HUES6 (cell line): ENCODE results near the gene DYNLRB1.

ENCODE experiments used
- H3K27ac ChIP-seq: 2 replicates; pipeline ENCODE4 v1.7.0; 2013; ENCODE audit warnings: low read depth, mild to moderate bottlenecking, low read length, inconsistent platforms
- H3K27me3 ChIP-seq: 2 replicates; pipeline ENCODE4 v1.6.1; 2013; ENCODE audit warnings: low read length; ENCODE audit not compliant: control insufficient read depth, insufficient read depth
- H3K36me3 ChIP-seq: 2 replicates; pipeline ENCODE4 v1.6.1; 2013; ENCODE audit warnings: low read length; ENCODE audit not compliant: control insufficient read depth, insufficient read depth
- H3K4me1 ChIP-seq: 2 replicates; pipeline ENCODE4 v1.6.1; 2013; ENCODE audit warnings: low read length; ENCODE audit not compliant: control insufficient read depth, insufficient read depth
- H3K4me3 ChIP-seq: 2 replicates; pipeline ENCODE4 v1.5.1; 2013; ENCODE audit warnings: low read depth, low read length
- H3K9ac ChIP-seq: one replicate; pipeline ENCODE4 v1.6.1; 2013; ENCODE audit warnings: mild to moderate bottlenecking, low read length
- H3K9me3 ChIP-seq: 2 replicates; pipeline ENCODE4 v1.6.1; 2013; ENCODE audit warnings: low read depth, low read length; ENCODE audit not compliant: control insufficient read depth, insufficient read depth

Gene DYNLRB1

DNA sequence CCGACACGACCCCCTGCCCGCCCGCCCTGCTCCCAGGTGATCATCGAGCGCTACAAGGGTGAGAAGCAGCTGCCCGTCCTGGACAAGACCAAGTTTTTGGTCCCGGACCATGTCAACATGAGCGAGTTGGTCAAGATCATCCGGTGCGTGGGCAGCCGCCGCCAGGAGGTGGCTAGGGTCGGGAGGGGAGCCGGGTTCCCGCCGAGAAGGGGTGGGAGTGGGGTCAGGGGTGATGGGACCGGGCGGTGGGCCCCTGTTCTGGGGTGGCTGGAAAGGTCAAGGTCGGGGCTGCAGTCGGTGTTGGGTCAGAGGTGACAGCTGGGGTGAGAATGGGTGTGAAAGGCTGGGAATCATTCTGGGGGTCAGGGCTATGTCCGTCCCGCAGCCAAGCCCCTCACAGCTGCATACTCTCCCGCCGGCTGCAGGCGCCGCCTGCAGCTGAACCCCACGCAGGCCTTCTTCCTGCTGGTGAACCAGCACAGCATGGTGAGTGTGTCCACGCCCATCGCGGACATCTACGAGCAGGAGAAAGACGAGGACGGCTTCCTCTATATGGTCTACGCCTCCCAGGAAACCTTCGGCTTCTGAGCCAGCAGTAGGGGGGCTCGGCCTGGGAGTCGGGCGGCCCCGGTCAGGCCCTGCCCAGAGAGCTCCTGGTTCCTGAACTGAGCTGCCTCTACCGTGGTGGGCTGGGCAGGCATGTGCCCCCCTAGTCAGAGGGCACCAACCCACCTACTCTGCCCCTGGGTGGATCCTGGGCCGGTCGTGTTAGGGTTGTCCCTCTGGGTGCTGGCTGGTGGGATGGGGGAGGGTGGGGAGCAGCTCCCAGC lies 43.3 kb downstream of the DYNLRB1 start:
- Histone ChIP-seq H3K4me3 (peak overlapping the region; percentile 78), H3K9ac (no peak overlapping the region), H3K36me3 (0 out of 2 replicates have a peak, but pooled peaks cover 3% of the 10 kb centered on the region), H3K4me1 (no peaks in the 10 kb centered on the region), H3K9me3 (no peaks in the 10 kb centered on the region), H3K27ac (no peak overlapping the region), H3K27me3 (no peaks in the 10 kb centered on the region)

DNA sequence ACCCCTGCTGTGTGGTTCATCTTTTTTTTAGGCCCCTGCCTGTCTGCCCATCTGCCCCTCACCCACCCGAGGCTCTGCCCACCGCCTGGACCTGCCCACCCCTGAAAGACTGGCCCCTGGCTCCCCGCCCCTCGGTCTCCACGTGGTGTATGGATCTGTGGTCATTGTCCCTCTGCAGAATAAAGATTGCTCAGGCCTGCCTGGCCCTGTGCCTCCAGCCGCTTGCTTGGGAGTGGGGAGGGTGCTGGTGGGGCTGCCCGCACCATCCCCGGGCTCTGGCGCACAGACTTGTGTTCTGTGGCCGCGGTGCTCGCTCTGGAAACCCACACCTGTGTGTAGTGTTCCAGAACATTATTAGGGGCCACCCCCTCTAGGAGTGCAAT lies 43.9 kb downstream of the DYNLRB1 start:
- Histone ChIP-seq H3K27ac (no peak overlapping the region), H3K4me3 (no peak overlapping the region), H3K27me3 (no peaks in the 10 kb centered on the region), H3K9me3 (no peaks in the 10 kb centered on the region), H3K36me3 (0 out of 2 replicates have a peak, but pooled peaks cover 3% of the 10 kb centered on the region), H3K9ac (no peak overlapping the region), H3K4me1 (no peaks in the 10 kb centered on the region)

DNA sequence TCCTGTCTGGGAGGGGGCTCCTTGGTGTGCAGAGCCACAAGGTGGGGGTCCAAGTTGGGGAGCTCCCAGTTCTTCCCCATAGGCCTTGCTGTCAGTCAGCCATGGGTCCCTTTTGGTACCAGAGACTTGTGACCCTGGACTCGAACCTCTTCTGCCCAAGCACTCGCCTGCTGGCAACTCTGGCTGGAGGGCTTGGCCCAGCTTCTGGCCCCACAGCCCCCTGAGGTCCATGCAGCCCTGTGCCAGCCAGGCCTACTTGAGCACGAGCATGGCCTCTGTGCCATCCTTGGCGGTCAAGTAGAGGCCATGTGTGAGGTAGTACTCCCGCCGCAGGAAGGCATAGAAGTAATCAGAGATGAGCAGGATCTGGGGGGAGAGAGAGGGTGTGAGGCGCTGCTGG lies 44.4 kb downstream of the DYNLRB1 start:
- no peak overlapping the region for H3K9ac ChIP-seq
- no peaks in the 10 kb centered on the region for H3K9me3 ChIP-seq
- H3K27ac ChIP-seq, result no peak overlapping the region
- H3K36me3 ChIP-seq, result 0 out of 2 replicates have a peak, but pooled peaks cover 3% of the 10 kb centered on the region
- no peaks in the 10 kb centered on the region for H3K4me1 ChIP-seq
- H3K27me3 ChIP-seq, result no peaks in the 10 kb centered on the region
- no peak overlapping the region for H3K4me3 ChIP-seq

DNA sequence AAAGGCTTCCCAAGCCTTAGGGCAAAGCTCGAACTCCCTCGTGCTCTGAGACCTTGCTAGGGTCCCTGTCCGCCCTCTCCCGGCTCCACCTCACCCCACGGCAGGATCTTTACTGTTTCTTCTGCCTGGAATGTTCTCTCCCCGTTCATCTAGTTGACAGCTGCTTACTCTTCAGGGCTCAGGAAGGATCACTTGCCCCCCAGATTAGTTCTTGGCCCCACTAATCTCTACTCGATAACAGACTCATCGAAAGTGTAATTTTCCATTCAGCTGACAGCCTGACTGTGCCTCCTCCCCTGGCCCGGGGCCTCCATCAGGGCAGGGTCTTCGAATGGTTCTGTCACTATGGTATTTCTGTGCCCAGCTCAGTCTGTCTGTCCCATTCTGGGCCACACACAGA lies 45.4 kb downstream of the DYNLRB1 start:
- Histone ChIP-seq H3K36me3 (0 out of 2 replicates have a peak, but pooled peaks cover 5% of the 10 kb centered on the region), H3K9me3 (no peaks in the 10 kb centered on the region), H3K27ac (no peak overlapping the region), H3K4me1 (no peaks in the 10 kb centered on the region), H3K9ac (no peak overlapping the region), H3K4me3 (no peak overlapping the region), H3K27me3 (no peaks in the 10 kb centered on the region)

DNA sequence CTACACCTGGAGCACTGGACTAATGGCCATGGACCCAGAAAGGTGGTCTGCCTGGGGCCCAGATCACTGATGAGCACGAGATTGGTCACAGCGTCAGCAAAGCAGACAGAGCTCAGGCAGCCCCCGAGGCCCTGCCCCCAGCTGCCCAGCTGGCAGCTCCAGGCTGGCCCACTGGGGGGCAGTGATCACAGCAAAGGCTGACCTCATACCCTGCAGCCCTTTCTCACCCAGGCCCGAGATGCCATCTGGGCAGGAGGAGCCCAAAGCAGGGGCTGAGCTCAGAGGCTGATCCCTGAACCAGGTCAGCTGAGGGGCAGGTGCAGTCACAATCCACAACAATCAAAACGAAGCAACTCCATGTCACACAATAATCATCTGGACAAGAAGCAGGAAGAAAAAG lies 46.4 kb downstream of the DYNLRB1 start:
- 0 out of 2 replicates have a peak, but pooled peaks cover 5% of the 10 kb centered on the region for H3K36me3 ChIP-seq
- H3K27ac ChIP-seq, result no peak overlapping the region
- no peak overlapping the region for H3K9ac ChIP-seq

DNA sequence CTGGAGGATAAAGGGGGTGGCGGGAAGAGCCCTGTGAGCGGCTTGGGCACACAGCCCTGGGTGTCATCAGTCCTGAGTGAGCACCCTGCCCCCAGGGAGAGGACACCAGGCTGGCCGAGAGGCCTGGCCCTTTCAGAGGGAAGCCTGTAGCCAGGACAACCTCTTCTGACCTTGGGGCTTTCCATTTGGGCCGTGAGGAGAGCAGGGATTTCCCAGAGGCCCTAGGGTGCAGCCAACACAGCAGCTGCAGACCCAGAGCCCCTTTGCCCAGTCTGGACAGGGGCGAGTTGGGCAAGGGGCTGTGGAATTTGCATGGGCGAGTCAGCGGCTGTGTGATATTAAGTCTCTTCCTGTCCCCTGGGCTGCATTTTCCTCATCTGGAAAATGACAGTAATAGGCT lies 48.6 kb downstream of the DYNLRB1 start:
- Histone ChIP-seq H3K4me1 (peaks cover 12% of the 10 kb centered on the region), H3K36me3 (0 out of 2 replicates have a peak, but pooled peaks cover 5% of the 10 kb centered on the region), H3K27me3 (no peaks in the 10 kb centered on the region), H3K9ac (no peak overlapping the region), H3K27ac (no peak overlapping the region), H3K4me3 (no peak overlapping the region), H3K9me3 (no peaks in the 10 kb centered on the region)

More for the DNA sequence above, 46.4 kb downstream of the DYNLRB1 start:
- Histone ChIP-seq H3K4me1 (peaks cover under 1% of the 10 kb centered on the region; the same call in 1 of the 2 replicates), H3K4me3 (no peak overlapping the region), H3K9me3 (no peaks in the 10 kb centered on the region), H3K27me3 (no peaks in the 10 kb centered on the region)

DNA sequence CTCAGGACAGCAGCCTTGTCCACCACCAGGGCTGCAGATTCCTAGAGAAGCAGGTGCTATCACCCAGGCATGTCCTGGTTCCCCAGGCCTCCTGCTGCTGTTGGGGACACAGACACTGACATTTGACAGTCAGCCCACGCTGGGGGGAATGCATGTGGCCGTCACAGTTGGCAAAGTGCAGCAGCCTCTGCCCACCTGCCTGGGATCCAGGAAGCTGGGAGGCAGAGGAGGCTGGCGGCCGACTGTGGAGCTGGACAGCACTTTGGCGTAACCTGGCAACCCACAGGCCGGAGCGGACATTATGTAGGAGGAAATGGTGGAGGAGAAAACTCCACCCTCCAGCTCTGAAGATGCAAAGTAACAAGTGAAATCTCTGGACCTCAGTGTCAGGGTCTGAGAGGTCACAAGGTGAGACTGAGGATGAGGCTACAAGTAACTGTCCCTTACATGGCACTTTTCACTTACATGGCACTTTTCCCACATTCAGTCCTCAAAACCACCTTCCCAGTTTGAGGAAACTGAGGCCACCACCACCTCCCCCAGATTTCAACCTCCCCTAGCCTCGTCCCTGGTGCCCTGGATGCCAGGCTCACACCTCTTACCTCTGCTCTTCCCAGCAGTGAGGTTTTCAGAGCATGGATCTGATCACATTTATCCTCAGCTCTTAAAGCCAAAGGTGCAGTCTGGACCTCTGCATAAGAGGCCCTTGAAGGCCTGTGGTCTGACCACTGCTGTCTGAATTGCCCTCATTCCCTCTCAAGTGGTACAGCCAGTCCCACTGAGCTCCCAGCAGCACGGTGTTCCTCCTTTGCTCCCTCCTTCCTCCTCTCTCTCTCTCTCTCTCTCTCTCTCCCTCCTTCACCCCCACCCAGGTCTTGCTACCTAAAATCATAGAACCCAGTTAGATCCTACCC lies 51.0 kb downstream of the DYNLRB1 start:
- H3K9me3 ChIP-seq, result no peaks in the 10 kb centered on the region
- peaks cover 19% of the 10 kb centered on the region for H3K4me1 ChIP-seq
- no peak overlapping the region for H3K4me3 ChIP-seq
- H3K36me3 ChIP-seq, result peaks cover 6% of the 10 kb centered on the region; the same call in 1 of the 2 replicates
- H3K27me3 ChIP-seq, result no peaks in the 10 kb centered on the region
- H3K27ac ChIP-seq, result 0 out of 2 replicates have a peak overlapping the region, but pooled peaks have one; percentile 28
- H3K9ac ChIP-seq, result no peak overlapping the region

DNA sequence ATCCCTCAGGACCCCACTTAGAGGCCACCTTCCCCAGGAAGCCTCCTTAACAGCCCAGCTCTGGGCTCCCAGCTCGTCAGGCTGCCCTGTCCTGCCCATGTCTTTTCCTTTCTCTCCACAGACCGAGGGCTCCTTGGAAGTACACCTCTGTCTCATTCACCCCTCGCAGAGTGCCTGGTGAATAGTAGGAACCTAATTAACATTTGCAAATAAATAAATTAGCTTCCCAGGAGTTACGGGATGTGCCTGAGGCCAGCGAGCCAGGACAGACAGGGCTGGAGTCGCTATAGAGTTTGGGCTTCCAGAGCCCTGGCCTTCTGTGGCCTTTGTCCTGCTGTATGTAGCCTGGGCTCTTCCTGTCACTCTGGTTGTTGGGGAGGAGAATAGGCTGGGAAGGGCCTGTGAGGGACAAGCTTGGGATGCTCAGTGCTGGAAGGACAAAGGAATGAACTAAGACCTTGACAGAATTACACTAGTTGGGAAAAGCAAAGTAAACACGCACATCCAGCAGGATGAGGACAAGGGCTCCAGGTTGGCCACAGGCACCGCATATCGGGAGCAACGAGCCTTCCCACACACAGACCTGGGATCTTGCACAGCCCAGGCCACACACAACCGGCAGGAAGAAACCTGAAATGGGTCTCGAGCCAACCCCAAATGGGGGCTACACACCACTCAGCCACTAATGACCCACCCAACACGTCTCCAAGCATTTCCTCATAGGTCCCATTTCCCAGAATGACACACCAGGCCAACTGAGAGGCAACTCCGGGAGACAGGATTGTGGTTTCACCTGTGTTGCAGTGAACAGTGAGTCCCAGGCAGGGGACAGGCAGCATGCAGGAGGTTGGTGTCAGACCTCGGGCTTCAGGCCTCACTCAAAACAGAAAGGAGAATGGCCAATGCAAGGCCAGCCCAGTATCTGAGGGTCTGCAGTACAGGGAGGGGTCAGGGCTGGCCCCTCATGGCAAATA lies 52.0 kb downstream of the DYNLRB1 start:
- Histone ChIP-seq H3K27ac (0 out of 2 replicates have a peak overlapping the region, but pooled peaks have one; percentile 28), H3K9me3 (no peaks in the 10 kb centered on the region), H3K36me3 (peaks cover 6% of the 10 kb centered on the region; the same call in 1 of the 2 replicates), H3K27me3 (no peaks in the 10 kb centered on the region), H3K4me3 (no peak overlapping the region), H3K9ac (no peak overlapping the region), H3K4me1 (peaks cover 19% of the 10 kb centered on the region)

DNA sequence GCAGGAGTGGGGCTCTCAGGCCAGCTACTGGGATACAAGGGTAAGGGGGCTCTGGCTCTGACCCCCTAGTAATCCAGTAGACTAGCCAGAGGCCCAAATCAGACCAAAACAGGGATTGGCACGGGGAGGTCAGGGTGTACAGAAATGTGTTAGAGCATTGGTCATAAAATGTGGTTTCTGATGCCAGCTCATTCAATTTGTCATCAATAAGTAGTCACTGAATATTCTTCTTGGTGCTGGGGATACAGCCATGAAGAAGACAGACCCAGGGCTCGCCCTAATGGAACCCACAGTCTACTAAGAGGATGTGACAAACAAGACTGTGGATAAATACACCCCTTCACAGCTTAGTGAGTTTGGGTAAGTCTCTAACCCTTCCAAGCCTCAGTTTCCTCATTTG lies 53.4 kb downstream of the DYNLRB1 start:
- peaks cover 7% of the 10 kb centered on the region for H3K36me3 ChIP-seq
- H3K27me3 ChIP-seq, result no peaks in the 10 kb centered on the region

DNA sequence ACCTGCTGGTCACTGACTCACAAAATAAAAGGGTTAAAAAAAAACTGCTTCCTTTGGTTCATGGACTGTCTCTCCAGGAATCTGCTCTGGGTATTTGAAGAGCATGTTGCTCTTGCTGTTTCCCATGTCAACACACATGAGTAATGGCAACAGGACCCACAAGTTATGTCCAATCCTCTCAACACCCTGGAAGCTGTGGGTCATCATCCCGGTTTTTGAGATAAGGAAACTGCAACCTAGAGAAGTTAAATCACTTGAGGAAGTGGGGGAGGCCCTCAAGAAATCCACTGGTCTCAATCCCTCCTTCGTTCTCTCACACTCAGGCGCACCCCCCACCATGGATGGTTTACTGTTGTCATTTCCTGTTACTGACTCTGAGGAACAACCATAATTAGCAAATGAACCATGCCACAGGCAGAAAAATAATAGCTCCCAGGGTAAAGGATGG lies 54.7 kb downstream of the DYNLRB1 start:
- peaks cover 9% of the 10 kb centered on the region for H3K36me3 ChIP-seq

More for the DNA sequence above, 53.4 kb downstream of the DYNLRB1 start:
- Histone ChIP-seq H3K4me1 (peaks cover 19% of the 10 kb centered on the region), H3K9me3 (no peaks in the 10 kb centered on the region), H3K4me3 (no peak overlapping the region), H3K9ac (no peak overlapping the region), H3K27ac (no peak overlapping the region)

More for the DNA sequence above, 54.7 kb downstream of the DYNLRB1 start:
- H3K27ac ChIP-seq, result no peak overlapping the region
- no peaks in the 10 kb centered on the region for H3K9me3 ChIP-seq
- H3K4me1 ChIP-seq, result peaks cover 19% of the 10 kb centered on the region
- no peak overlapping the region for H3K9ac ChIP-seq
- H3K4me3 ChIP-seq, result no peak overlapping the region
- no peaks in the 10 kb centered on the region for H3K27me3 ChIP-seq
